Measurements from ENCODE around the gene PPP1R12B.
"Not testable (repeated sequence)": the region's sequence is repeated elsewhere in the genome, so short reads cannot be mapped to it uniquely, and the experiment has no call there.

DNA sequence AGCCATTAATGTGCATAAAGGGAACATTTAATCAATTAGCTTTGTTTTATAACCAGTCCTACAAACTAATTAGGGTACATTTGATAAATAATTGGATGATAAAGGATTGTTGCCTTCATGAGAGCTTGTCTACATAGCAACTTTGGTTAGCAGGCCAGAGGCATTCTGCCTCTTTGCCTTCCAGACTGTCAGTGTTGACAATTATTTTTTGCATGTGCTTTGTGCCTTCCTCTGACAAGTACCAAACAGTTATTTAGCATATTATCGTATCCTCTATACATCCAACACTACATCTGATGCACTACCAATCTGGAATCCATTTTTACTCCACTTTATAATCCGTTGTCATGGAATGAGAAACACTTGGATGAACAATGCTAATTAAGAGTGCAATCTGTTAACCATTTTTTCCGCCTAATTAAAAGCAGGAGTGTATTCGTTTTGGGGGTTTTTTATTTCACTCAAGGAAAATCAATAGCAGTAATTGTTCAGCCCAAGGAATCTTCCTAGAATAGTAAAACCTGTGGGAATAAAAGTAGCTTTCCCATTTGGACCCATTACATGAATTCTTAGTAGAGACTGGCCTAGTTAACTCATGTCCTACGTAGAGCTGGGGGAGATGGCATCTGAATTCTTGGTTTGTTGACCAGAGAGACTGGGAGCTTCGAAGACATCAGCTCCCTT, 196.4 kb downstream of the PPP1R12B start:
- TF ChIP-seq, protein P1, sequence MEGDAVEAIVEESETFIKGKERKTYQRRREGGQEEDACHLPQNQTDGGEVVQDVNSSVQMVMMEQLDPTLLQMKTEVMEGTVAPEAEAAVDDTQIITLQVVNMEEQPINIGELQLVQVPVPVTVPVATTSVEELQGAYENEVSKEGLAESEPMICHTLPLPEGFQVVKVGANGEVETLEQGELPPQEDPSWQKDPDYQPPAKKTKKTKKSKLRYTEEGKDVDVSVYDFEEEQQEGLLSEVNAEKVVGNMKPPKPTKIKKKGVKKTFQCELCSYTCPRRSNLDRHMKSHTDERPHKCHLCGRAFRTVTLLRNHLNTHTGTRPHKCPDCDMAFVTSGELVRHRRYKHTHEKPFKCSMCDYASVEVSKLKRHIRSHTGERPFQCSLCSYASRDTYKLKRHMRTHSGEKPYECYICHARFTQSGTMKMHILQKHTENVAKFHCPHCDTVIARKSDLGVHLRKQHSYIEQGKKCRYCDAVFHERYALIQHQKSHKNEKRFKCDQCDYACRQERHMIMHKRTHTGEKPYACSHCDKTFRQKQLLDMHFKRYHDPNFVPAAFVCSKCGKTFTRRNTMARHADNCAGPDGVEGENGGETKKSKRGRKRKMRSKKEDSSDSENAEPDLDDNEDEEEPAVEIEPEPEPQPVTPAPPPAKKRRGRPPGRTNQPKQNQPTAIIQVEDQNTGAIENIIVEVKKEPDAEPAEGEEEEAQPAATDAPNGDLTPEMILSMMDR (IDR thresholded peaks at IDR 0.05): not testable (repeated sequence)
- not testable (repeated sequence) for TF ChIP-seq POLR2A (IDR thresholded peaks at IDR 0.05)

All from uterus (tissue), 2 donors.